NCI-H226 (cell line): ENCODE measurements around the gene POLH.
"Not testable (repeated sequence)": the region's sequence is repeated elsewhere in the genome, so short reads cannot be mapped to it uniquely, and the experiment has no call there.

Experiments
- DNase-seq: peaks from one replicate; pipeline ENCODE4 v3.0.0-alpha.2; 2015

POLH gene

DNA sequence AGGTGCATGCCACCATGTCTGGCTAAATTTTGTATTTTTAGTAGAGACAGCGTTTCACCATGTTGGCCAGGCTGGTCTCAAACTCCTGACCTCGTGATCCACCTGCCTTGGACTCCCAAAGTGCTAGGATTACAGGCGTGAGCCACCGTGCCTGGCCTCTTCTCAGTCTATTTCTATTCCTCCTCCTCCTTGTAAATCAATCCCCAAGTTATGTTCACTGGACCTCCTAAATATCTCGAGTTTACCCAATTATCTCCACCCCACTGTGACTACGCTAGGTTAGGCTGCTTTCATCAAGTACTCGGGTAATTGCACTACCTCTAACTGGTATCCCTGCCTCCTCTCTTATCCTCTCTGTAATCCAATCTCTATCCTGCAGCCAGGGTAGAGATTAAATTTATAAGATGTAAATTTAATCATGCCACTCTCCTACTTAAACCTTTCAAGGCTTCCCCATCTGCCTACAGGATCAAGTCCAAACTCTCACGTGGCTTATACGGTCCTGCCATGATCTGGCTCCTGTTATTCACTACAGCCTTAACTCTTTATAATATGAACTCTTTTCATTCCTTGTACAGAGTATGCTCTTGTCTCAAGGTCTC, 58.8 kb downstream of the POLH start:
- no peak for DNase-seq

DNA sequence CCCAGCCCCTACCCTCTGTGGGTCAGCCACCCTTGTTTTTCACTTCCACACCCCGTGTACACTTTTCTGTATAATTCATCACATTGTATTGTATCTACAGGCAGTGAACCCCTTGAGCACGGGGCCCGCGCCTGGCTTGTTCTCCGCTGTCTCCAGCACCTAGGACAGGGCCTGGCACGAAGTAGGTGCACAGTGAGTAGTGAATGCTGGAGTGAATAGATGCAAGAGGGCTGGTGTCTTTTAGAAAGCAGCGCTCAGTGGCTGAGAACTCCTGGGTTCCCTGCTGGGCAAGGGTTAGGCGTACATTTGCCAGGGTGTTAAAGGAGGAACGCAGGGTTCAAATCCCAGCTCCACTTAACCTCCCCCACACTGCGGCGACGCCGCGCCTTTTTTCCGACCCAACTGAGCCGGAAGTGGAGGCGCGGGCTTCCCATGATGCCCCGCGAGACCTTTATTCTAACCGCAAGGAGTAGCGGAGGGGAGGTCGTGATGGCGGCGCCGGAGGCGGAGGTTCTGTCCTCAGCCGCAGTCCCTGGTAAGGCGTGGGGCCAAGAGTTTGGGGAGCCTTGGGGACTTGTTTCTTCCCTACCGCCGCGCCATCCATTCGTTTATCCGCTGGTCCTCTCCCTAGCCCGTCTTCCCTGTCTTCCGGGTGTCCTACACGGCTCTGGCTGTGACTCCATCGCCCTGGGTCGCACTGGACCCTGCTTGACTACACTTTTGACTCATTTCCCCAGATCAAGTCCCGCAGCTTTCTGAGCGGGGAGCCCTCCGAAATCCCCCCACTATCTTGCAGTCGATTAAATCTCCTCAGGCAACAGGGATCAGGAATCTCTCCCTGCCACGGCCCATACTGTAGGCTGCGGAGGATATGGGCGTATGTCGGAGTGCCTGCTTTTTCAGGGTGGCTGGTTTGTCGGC, 59.7 kb downstream of the POLH start, which contains the start of gene MAD2L1BP:
Gene MAD2L1BP (plus strand): TSS at position 454 of the 921 bp plus-strand sequence. CDS start 36 bp downstream, at position 490.
- DNase-seq, result peak; percentile 74

DNA sequence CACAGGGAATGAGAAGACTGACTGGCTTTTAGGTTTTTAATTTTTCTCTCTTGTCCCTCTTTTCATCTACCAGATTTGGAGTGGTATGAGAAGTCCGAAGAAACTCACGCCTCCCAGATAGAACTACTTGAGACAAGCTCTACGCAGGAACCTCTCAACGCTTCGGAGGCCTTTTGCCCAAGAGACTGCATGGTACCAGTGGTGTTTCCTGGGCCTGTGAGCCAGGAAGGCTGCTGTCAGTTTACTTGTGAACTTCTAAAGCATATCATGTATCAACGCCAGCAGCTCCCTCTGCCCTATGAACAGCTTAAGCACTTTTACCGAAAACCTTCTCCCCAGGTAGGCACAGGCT, 60.3 kb downstream of the POLH start:
- DNase-seq, result no peak

- DNase-seq, result no peak
These were observed 64.2 kb downstream of the POLH start for GRCh38 chr6:43639984-43640800.

GRCh38 chr6:43644940-43645612, 69.1 kb downstream of the POLH start, which contains the start of gene RSPH9:
Gene RSPH9 (plus strand): TSS chr6:43645036. CDS start chr6:43645099, 63 bp downstream.
- no peak for DNase-seq

DNA sequence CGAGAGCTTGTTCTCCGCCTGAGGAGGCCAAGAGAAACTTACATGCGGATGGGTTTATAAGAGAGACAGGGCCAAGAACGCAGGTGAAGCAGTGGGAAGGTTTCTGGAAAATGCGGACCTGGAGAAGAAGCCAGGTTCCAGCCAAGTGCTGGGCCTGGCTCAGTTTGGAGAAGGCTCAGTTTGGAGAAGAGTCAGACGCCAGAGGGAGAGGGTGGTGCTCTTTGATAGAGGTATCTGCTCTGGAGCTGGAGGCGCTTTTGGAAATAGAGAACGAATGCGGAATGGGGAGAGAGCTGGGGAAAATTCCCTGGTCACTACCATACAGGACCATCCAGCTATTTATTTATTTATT, 69.6 kb downstream of the POLH start:
- DNase-seq, result no peak

DNA sequence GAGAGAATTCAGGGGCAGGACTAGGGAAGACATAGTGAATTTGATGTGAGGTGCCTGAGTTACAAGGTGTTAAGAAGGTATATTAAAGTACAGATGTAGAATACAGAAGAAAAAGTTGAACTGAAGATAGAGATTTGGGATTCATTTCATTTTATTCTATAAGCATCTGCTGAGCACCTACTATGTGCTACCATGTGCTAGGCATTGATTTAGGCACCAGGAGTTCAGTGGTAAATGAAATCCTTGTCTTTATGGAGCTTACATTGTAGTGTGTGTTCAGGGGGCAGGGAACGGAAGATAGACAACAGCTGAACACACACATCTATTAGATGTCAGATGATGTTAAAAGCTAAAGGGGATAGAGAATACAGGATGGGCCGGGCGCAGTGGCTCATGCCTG, 71.6 kb downstream of the POLH start:
- DNase-seq, result no peak

DNA sequence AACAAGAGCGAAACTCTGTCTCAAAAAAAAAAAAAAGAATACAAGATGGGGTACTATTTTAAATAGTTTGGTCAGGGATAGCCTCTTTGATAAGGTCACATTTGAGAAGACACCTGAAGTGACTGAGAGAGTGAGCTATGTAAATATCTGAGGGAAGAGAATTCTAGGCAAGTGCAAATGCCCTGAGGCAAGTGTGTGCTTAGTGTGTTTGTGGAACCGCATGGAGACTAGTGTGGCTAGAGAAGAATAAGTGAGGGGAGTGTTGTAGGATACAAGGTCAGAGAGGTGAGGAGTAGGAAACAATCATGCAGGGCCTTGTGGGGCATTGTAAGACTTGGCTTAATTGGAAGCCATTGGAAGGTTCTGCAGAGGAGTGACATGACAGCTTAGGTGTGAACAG, 72.3 kb downstream of the POLH start:
- DNase-seq, result no peak

- DNase-seq, result not testable (repeated sequence)
These were observed 76.8 kb downstream of the POLH start for GRCh38 chr6:43652822-43653221.

GRCh38 chr6:43657221-43657802, 81.3 kb downstream of the POLH start:
- no peak for DNase-seq

DNA sequence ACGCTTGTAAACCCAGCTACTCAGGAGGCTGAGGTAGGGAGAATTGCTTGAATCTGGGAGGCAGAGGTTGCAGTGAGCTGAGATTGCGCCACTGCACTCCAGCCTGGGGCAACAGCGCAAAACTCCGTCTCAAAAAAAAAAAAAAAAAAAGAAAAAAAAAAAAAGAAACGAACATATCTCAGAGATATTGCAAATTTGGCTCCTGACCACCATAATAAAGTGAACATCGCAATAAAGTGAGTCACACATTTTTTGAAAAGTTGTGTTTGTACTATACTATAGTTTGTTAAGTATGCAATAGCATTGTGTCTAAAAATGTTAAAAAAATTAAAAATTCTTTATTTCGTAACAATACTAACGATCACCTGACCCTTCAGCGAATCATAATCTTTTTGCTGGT, 82.2 kb downstream of the POLH start:
- peak; percentile 67 for DNase-seq

- DNase-seq, result not testable (repeated sequence)
These were observed 87.0 kb downstream of the POLH start for GRCh38 chr6:43662948-43663347.
